ENCODE results near the gene PEF1. TPM values are rescaled to one million over a fixed set of nuclear protein-coding genes. Genes with fewer than 3 reads are reported as not detected.

The PEF1 gene
- total RNA-seq, 1 experiment from 2014 or later, result 40.3 TPM

GRCh38 chr1:31615939-31616338, 28.7 kb downstream of the PEF1 start:
- Histone ChIP-seq H3K18ac (ENCODE audit: insufficient read length, low read depth, low read length) (no peak overlapping the region), H3K23ac (ENCODE audit: insufficient read length, low read depth, low read length) (no peak overlapping the region), H3K27me3 (ENCODE audit: insufficient read depth, low read length) (peaks cover 11% of the 10 kb centered on the region; the same call in 1 of the 2 replicates), H3K4ac (ENCODE audit: low read depth, low read length) (no peak overlapping the region), H2AK5ac (ENCODE audit: insufficient read length, low read length) (no peak overlapping the region), H3T11ph (ENCODE audit: low read length) (no peak overlapping the region), H4K91ac (ENCODE audit: insufficient read length, low read depth, low read length) (no peak overlapping the region), H3K9ac (ENCODE audit: extremely low read depth, insufficient read length, low read length) (no peak overlapping the region), H3K56ac (ENCODE audit: insufficient read length, low read depth, low read length) (no peak overlapping the region), H3K23me2 (ENCODE audit: insufficient read length, low read depth, low read length, poor library complexity, severe bottlenecking) (peaks cover 5% of the 10 kb centered on the region), H4K20me1 (ENCODE audit: control insufficient read depth, insufficient read depth, insufficient read length) (peaks cover 2% of the 10 kb centered on the region), H4K5ac (ENCODE audit: insufficient read length, low read depth, low read length) (no peak overlapping the region), H2BK12ac (ENCODE audit: insufficient read length, low read depth, low read length) (no peak overlapping the region), H3K9me3 (ENCODE audit: control insufficient read depth, low read depth, low read length) (no peaks in the 10 kb centered on the region), H3K79me2 (ENCODE audit: insufficient read depth, low read length) (no peaks in the 10 kb centered on the region), H3K27ac (ENCODE audit: insufficient read length, low read depth, low read length) (no peak overlapping the region), H2BK120ac (ENCODE audit: low read depth, low read length, poor library complexity, severe bottlenecking) (no peak overlapping the region), H2BK15ac (ENCODE audit: low read depth, low read length) (no peak overlapping the region), H2AFZ (ENCODE audit: low read length) (no peak overlapping the region), H4K8ac (replicated peaks; ENCODE audit: insufficient read length, low read depth, low read length) (no peak overlapping the region), H3K4me1 (ENCODE audit: insufficient read depth, low read length) (no peaks in the 10 kb centered on the region), H3K79me1 (ENCODE audit: insufficient read depth, low read depth, low read length, poor library complexity, severe bottlenecking) (no peaks in the 10 kb centered on the region), H3K14ac (ENCODE audit: insufficient read depth, low read length) (no peak overlapping the region), H2BK5ac (ENCODE audit: insufficient read length, low read length) (no peak overlapping the region), H2BK20ac (ENCODE audit: low read depth, low read length, poor library complexity, severe bottlenecking) (no peak overlapping the region), H3K4me2 (ENCODE audit: insufficient read depth, insufficient read length, low read length) (no peak overlapping the region)
- Mint-ChIP-seq H3K36me3 (ENCODE audit: insufficient read depth in 1 of 3, low read depth in 3 of 3) (no peaks in the 10 kb centered on the region; a peak in 1 of 7 replicates), H3K4me1 (peaks cover 15 to 17% of the 10 kb centered on the region in 2 experiments), H3K27me3 (ENCODE audit: low read depth) (peaks cover 48% of the 10 kb centered on the region), H3K9me3 (no peaks in the 10 kb centered on the region), H3K4me3 (peak overlapping the region in 1 of 2 experiments; percentile 5; a peak in 2 of 5 replicates), H3K27ac (no peak overlapping the region)
- TF ChIP-seq CTCF (conservative IDR thresholded peaks at IDR 0.05), result no peak
- no CpG with 5 or more reads among the region's 2 CpGs for WGBS (ENCODE audit: extremely low coverage, insufficient read length, low lambda C conversion rate)
- DNase-seq, result no peak
